ENCODE data around the gene LRRC37A2.
"Not testable (repeated sequence)": the region's sequence is repeated elsewhere in the genome, so short reads cannot be mapped to it uniquely, and the experiment has no call there.

DNA sequence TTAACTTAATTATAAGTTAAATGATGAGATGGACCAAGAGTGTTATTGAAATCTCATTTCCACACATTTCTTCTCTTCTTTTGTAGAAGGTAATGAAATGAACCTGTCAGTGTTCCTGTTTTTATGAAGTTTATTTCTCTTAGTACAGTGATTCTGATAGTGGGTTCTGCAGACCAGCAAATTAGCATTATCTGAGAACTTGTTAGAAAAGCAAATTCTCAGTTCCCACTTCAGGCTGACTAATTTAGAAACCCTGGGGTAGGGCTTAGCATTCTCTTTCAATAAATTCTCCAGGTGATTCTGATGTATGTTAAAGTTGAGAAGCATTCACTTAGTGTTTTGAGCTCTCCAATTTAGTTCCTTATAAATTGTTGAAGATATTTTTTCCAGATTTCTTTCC, 90.9 kb downstream of the LRRC37A2 start:
- TF ChIP-seq, protein P1, sequence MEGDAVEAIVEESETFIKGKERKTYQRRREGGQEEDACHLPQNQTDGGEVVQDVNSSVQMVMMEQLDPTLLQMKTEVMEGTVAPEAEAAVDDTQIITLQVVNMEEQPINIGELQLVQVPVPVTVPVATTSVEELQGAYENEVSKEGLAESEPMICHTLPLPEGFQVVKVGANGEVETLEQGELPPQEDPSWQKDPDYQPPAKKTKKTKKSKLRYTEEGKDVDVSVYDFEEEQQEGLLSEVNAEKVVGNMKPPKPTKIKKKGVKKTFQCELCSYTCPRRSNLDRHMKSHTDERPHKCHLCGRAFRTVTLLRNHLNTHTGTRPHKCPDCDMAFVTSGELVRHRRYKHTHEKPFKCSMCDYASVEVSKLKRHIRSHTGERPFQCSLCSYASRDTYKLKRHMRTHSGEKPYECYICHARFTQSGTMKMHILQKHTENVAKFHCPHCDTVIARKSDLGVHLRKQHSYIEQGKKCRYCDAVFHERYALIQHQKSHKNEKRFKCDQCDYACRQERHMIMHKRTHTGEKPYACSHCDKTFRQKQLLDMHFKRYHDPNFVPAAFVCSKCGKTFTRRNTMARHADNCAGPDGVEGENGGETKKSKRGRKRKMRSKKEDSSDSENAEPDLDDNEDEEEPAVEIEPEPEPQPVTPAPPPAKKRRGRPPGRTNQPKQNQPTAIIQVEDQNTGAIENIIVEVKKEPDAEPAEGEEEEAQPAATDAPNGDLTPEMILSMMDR (IDR thresholded peaks at IDR 0.05) = not testable (repeated sequence)
- TF ChIP-seq ZFX (IDR thresholded peaks at IDR 0.05; ENCODE audit: borderline replicate concordance) = not testable (repeated sequence)

Data from 22Rv1 (cell line).